ENCODE results near the gene CLASP1. TPM values are rescaled to one million over a fixed set of nuclear protein-coding genes. Genes with fewer than 3 reads are reported as not detected.

The CLASP1 gene
- total RNA-seq, 1 donor from 2014 or later, result 90.4 TPM

DNA sequence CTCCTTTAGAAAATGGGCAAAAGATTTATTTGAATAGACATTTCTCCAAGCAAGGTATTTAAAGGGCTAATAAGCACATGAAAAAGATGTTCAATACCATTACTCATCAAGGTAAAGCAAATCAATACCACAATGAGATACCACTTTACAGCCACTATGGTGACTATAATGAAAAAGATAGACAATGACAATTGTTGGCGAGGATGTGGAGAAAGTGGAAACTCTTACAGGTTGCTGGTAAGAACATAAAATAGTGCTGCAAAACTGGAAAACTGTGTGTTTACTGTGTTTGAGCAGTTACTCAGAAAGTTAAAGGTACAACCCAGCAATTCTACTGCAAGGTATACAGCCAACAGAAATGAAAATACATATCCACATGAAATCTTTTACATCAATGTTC, 150.5 kb downstream of the CLASP1 start:
- Histone ChIP-seq H3K4me1 (peaks cover 16% of the 10 kb centered on the region), H3K27ac (no peak overlapping the region), H3K4me3 (no peak overlapping the region), H3K9me3 (no peaks in the 10 kb centered on the region), H3K36me3 (peaks cover 0 to 22% of the 10 kb centered on the region in 2 donors), H3K27me3 (no peaks in the 10 kb centered on the region)
- TF ChIP-seq POLR2A (IDR thresholded peaks at IDR 0.05), result no peak
- TF ChIP-seq POLR2AphosphoS5 (IDR thresholded peaks at IDR 0.05; ENCODE audit: insufficient read depth in 1 of 2, low read depth in 1 of 2), result no peak
- TF ChIP-seq, protein P1, sequence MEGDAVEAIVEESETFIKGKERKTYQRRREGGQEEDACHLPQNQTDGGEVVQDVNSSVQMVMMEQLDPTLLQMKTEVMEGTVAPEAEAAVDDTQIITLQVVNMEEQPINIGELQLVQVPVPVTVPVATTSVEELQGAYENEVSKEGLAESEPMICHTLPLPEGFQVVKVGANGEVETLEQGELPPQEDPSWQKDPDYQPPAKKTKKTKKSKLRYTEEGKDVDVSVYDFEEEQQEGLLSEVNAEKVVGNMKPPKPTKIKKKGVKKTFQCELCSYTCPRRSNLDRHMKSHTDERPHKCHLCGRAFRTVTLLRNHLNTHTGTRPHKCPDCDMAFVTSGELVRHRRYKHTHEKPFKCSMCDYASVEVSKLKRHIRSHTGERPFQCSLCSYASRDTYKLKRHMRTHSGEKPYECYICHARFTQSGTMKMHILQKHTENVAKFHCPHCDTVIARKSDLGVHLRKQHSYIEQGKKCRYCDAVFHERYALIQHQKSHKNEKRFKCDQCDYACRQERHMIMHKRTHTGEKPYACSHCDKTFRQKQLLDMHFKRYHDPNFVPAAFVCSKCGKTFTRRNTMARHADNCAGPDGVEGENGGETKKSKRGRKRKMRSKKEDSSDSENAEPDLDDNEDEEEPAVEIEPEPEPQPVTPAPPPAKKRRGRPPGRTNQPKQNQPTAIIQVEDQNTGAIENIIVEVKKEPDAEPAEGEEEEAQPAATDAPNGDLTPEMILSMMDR (IDR thresholded peaks at IDR 0.05), result no peak
- intact Hi-C loops (cut with DNase I), result no loop called here
- no peak for DNase-seq (ENCODE audit: extremely low spot score in 2 of 2)

DNA sequence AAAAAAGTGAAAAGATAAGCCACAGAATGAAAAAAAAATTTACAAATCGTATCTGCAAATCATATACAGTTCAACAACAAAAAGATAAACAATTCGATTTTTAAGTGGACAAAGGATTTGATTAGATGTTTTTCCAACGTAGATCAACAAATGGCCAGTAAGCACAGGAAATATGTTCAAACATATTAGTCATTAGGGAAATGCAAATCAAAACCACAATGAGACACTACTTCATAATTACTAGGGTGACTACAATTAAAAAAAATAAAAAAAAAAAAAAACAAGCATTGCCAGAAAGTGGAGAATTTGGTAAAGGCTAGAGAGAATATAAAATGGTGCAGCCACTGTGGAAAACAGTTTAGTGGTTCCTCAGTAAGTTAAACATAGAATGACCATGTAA, 156.9 kb downstream of the CLASP1 start:
- no peak overlapping the region for H3K27ac ChIP-seq
- H3K4me3 ChIP-seq, result no peak overlapping the region
- intact Hi-C loops (cut with DNase I), result no loop called here
- TF ChIP-seq, protein P1 (IDR thresholded peaks at IDR 0.05), result no peak
- TF ChIP-seq POLR2AphosphoS5 (IDR thresholded peaks at IDR 0.05; ENCODE audit: insufficient read depth in 1 of 2, low read depth in 1 of 2) (no peak), POLR2A (IDR thresholded peaks at IDR 0.05) (no peak)
- H3K9me3 ChIP-seq, result no peaks in the 10 kb centered on the region
- no peaks in the 10 kb centered on the region for H3K27me3 ChIP-seq
- DNase-seq (ENCODE audit: extremely low spot score in 2 of 2), result no peak
- peaks cover 0 to 9% of the 10 kb centered on the region in 2 donors for H3K36me3 ChIP-seq
- peaks cover 33% of the 10 kb centered on the region for H3K4me1 ChIP-seq

DNA sequence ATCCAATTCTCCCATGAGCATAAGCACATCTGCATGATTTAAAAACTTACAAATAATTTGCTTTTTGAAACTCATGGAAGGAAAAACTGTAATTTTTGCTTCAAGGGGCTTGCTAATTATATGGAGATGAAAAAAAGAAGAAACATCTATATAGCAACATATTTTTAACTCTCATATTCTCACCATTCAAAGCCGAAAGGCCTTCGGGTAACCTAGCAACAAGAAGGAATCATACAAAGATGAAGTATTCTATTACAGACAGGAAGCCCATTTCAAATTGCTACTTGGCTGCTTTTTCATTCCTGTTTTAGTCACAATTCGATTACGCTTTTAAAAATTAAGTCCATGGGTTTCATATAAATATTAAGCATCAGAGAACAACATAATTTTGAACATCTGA, 157.7 kb downstream of the CLASP1 start:
- no peak for DNase-seq (ENCODE audit: extremely low spot score in 2 of 2)
- intact Hi-C loops (cut with DNase I), result no loop called here
- no peaks in the 10 kb centered on the region for H3K27me3 ChIP-seq
- H3K27ac ChIP-seq, result no peak overlapping the region
- TF ChIP-seq POLR2A (IDR thresholded peaks at IDR 0.05) (no peak), POLR2AphosphoS5 (IDR thresholded peaks at IDR 0.05; ENCODE audit: insufficient read depth in 1 of 2, low read depth in 1 of 2) (no peak)
- TF ChIP-seq, protein P1 (IDR thresholded peaks at IDR 0.05), result no peak
- peaks cover 0 to 9% of the 10 kb centered on the region in 2 donors for H3K36me3 ChIP-seq
- no peak overlapping the region for H3K4me3 ChIP-seq
- H3K4me1 ChIP-seq, result peaks cover 33% of the 10 kb centered on the region
- H3K9me3 ChIP-seq, result no peaks in the 10 kb centered on the region

DNA sequence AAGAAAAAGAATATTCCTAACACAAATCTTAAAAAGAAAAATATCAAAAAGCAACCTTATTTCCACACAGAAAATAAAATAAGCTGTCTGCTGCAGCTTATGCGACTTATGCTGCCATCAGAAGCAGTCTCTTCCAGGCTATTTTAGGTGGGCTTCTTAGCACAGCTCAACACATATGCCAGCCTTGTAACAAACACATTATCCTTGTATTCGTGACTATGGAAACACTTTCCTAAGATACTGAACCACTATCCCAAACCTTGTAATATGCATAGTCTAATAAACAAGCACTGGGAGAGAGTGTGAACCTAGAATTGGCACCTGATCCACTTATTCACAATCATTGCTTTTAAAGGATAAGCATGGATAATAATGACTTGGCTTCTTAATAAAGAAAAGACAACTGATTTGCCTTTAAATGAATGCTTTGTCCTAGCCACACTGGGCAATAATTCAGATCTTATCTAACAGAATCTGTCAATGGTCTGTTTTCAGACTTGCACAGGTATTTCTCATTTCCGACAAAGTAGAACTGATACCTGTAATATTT, 158.6 kb downstream of the CLASP1 start:
- Histone ChIP-seq H3K4me3 (no peak overlapping the region), H3K27ac (no peak overlapping the region), H3K4me1 (peaks cover 33% of the 10 kb centered on the region), H3K36me3 (peaks cover 0 to 9% of the 10 kb centered on the region in 2 donors), H3K27me3 (no peaks in the 10 kb centered on the region), H3K9me3 (no peaks in the 10 kb centered on the region)
- no peak for DNase-seq (ENCODE audit: extremely low spot score in 2 of 2)
- TF ChIP-seq POLR2A (IDR thresholded peaks at IDR 0.05) (no peak), POLR2AphosphoS5 (IDR thresholded peaks at IDR 0.05; ENCODE audit: insufficient read depth in 1 of 2, low read depth in 1 of 2) (no peak)
- TF ChIP-seq, protein P1 (IDR thresholded peaks at IDR 0.05), result no peak
- intact Hi-C loops (cut with DNase I), result no loop called here

DNA sequence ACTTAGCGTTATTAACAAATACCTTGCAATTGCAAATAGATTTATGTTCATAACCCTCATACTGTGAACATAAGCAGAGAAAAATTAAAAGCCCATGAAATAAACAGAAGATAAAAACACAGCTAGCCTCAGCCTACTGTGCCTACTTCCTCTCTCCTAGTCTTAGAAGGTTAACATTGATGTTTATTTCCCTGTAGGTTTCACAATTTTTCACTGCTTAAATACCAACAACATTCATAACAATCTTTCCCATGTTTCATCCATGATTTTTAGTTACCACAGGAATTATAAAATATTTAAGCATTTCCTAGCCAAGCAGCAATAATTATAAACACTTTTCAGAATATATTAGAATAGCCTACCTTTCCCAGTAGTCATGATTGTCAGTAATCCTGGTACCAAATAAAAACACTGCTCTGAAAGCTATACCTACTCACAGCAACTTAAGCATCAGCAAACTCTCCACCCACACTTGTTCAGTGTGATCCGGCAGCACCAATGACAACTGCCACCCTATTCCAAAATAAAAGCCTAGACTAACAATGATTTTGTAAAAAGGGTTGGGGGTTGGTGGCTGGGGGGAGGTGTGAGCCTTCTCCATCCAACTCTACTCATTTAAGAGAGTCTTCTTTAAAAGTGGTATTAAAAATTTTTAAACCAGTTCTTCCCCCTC, 159.2 kb downstream of the CLASP1 start:
- H3K4me3 ChIP-seq, result no peak overlapping the region
- H3K27me3 ChIP-seq, result no peaks in the 10 kb centered on the region
- TF ChIP-seq POLR2AphosphoS5 (IDR thresholded peaks at IDR 0.05; ENCODE audit: insufficient read depth in 1 of 2, low read depth in 1 of 2), result no peak
- TF ChIP-seq, protein P1 (IDR thresholded peaks at IDR 0.05), result no peak
- no peak for TF ChIP-seq POLR2A (IDR thresholded peaks at IDR 0.05)
- intact Hi-C loops (cut with DNase I), result no loop called here
- peaks cover 0 to 5% of the 10 kb centered on the region in 2 donors for H3K36me3 ChIP-seq
- no peaks in the 10 kb centered on the region for H3K9me3 ChIP-seq
- H3K4me1 ChIP-seq, result peaks cover 33% of the 10 kb centered on the region
- DNase-seq (ENCODE audit: extremely low spot score in 2 of 2), result no peak
- no peak overlapping the region for H3K27ac ChIP-seq

Measured in vagina (tissue), 2 donors.